Measurements from ENCODE around the gene COL5A1.
"Not testable (repeated sequence)": the region's sequence is repeated elsewhere in the genome, so short reads cannot be mapped to it uniquely, and the experiment has no call there.

The COL5A1 gene

DNA sequence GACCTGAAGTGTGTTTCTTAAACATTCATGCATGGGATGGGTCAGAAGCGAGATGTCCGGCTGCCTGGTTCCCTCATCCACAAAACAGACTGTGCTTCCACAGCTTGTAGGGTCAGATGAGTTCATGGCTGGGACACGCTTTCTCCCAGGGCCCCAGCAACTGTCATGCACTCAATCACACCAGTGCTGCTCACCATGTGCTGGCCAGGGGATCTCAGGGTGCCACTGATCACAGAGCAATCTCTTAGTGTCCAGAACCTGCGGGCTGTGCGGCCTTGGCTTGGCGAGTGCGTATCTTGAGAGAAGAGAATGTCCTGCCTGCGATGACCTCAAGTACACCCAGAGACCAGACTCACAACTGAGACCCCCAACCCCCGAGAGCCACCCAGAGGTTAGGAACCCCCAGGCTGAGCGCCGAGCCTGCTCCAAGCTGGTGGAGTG lies 213.0 kb downstream of the COL5A1 start:
- Histone ChIP-seq H3K4me3 (ENCODE audit: low read length) (no peak overlapping the region), H3K27me3 (ENCODE audit: control insufficient read depth, insufficient read depth, low read length) (0 out of 2 replicates have a peak, but pooled peaks cover 2% of the 10 kb centered on the region), H3K36me3 (ENCODE audit: control insufficient read depth, insufficient read depth, low read length) (no peaks in the 10 kb centered on the region), H3K27ac (ENCODE audit: low read length) (no peak overlapping the region), H3K9me3 (ENCODE audit: control insufficient read depth, insufficient read depth, low read length) (peaks cover 4% of the 10 kb centered on the region), H3K4me1 (ENCODE audit: control insufficient read depth, insufficient read depth, low read length) (no peaks in the 10 kb centered on the region)
- WGBS (ENCODE audit: insufficient coverage, insufficient read length), result no CpG with 5 or more reads among the region's 11 CpGs
- DNase-seq (ENCODE audit: low read depth, low spot score), result no peak

- no peak overlapping the region for H3K27ac ChIP-seq (ENCODE audit: low read length)
- peaks cover 4% of the 10 kb centered on the region for H3K9me3 ChIP-seq (ENCODE audit: control insufficient read depth, insufficient read depth, low read length)
- DNase-seq (ENCODE audit: low read depth, low spot score), result no peak
- H3K4me3 ChIP-seq (ENCODE audit: low read length), result no peak overlapping the region
- no peaks in the 10 kb centered on the region for H3K36me3 ChIP-seq (ENCODE audit: control insufficient read depth, insufficient read depth, low read length)
- 0 out of 2 replicates have a peak, but pooled peaks cover 2% of the 10 kb centered on the region for H3K27me3 ChIP-seq (ENCODE audit: control insufficient read depth, insufficient read depth, low read length)
- H3K4me1 ChIP-seq (ENCODE audit: control insufficient read depth, insufficient read depth, low read length), result no peaks in the 10 kb centered on the region
- WGBS (ENCODE audit: insufficient coverage, insufficient read length), result no CpG with 5 or more reads among the region's 18 CpGs
These were observed 213.8 kb downstream of the COL5A1 start for GRCh38 chr9:134855231-134855899.

- no peaks in the 10 kb centered on the region for H3K4me1 ChIP-seq (ENCODE audit: control insufficient read depth, insufficient read depth, low read length)
These were observed 214.3 kb downstream of the COL5A1 start for GRCh38 chr9:134855900-134856377.

DNA sequence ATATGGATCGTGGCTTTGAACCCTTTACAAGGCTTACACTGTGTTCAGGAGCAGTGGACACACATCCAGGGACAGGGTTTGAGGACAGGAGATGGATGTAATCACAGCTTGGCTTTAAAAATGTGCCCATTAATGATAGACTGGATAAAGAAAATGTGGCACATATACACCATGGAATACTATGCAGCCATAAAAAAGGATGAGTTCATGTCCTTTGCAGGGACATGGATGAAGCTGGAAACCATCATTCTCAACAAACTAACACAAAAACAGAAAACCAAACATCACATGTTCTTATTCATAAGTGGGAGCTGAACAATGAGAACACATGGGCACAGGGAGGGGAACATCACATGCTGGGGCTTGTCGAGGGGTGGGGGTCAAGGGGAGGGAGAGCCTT lies 215.8 kb downstream of the COL5A1 start:
- not testable (repeated sequence) for H3K27ac ChIP-seq (ENCODE audit: low read length); H3K27me3 ChIP-seq (ENCODE audit: control insufficient read depth, insufficient read depth, low read length)

More at GRCh38 chr9:134855900-134856377, 214.3 kb downstream of the COL5A1 start:
- no CpG with 5 or more reads among the region's 9 CpGs for WGBS (ENCODE audit: insufficient coverage, insufficient read length)
- Histone ChIP-seq H3K36me3 (ENCODE audit: control insufficient read depth, insufficient read depth, low read length) (no peaks in the 10 kb centered on the region), H3K9me3 (ENCODE audit: control insufficient read depth, insufficient read depth, low read length) (peaks cover 4% of the 10 kb centered on the region), H3K27me3 (ENCODE audit: control insufficient read depth, insufficient read depth, low read length) (0 out of 2 replicates have a peak, but pooled peaks cover 2% of the 10 kb centered on the region), H3K27ac (ENCODE audit: low read length) (no peak overlapping the region), H3K4me3 (ENCODE audit: low read length) (no peak overlapping the region)
- DNase-seq (ENCODE audit: low read depth, low spot score), result no peak

DNA sequence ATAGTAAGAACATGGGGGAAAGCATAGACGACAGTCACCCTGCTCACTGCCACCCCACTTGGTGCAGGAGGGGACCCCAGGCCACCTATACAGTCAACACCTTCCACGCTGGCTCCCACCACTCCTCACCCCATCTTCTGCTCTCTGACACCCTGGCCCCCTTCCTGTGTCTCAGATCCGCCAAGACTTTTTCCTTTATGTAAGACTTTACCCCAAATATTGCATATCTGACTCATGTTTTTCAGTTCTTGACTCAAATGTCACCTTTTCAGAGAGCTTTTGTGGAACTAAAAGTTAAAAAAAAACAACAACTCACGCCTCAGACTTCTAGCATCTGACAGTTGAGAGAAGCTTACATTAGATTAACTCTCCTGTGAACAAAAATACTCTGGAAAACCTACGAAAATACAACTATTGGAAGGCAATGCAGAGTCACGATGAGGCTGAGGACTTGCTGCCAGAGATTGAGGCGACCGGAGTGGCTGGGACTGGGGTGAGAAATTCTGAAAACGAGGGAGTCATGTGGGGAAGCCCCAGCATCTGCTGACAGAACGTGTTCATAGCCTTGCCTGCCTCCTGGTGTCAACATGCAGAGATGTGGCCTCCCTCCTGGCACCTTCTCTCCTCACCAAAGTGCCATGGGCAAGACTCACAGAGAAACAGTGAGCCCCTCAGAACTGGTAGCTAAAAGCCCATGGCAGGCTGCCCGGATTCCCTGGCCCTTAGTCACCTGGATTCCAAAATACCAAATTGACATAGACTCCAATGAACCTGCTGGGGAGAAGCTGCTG lies 216.6 kb downstream of the COL5A1 start:
- no peaks in the 10 kb centered on the region for H3K36me3 ChIP-seq (ENCODE audit: control insufficient read depth, insufficient read depth, low read length)
- no peaks in the 10 kb centered on the region for H3K4me1 ChIP-seq (ENCODE audit: control insufficient read depth, insufficient read depth, low read length)
- no peak overlapping the region for H3K27ac ChIP-seq (ENCODE audit: low read length)
- H3K27me3 ChIP-seq (ENCODE audit: control insufficient read depth, insufficient read depth, low read length), result no peaks in the 10 kb centered on the region
- H3K4me3 ChIP-seq (ENCODE audit: low read length), result no peak overlapping the region
- no CpG with 5 or more reads among the region's 11 CpGs for WGBS (ENCODE audit: insufficient coverage, insufficient read length)
- no peak for DNase-seq (ENCODE audit: low read depth, low spot score)
- H3K9me3 ChIP-seq (ENCODE audit: control insufficient read depth, insufficient read depth, low read length), result no peaks in the 10 kb centered on the region

More for the DNA sequence above, 215.8 kb downstream of the COL5A1 start:
- H3K4me3 ChIP-seq (ENCODE audit: low read length); H3K4me1 ChIP-seq (ENCODE audit: control insufficient read depth, insufficient read depth, low read length); DNase-seq (ENCODE audit: low read depth, low spot score); H3K9me3 ChIP-seq (ENCODE audit: control insufficient read depth, insufficient read depth, low read length); H3K36me3 ChIP-seq (ENCODE audit: control insufficient read depth, insufficient read depth, low read length): not testable (repeated sequence)
- WGBS (ENCODE audit: insufficient coverage, insufficient read length), result no CpG with 5 or more reads among the region's 2 CpGs

DNA sequence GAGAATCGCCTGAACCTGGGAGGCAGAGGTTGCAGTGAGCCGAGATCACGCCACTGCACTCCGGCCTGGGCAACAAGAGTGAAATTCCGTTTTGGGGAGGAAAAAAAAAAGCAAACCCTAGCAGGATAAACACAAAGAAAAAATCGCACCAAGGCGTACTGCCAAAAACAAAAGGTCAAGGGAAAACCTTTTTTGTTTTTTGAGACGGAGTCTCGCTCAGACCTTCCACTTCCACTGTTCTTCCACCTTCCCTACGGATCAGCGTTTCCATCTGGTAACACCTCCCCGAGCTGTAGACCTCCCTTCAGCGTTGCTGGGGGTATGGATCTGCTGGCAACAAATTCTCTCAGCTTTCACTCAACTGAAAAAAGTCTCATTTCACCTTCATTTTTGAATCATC lies 218.9 kb downstream of the COL5A1 start:
- H3K27ac ChIP-seq (ENCODE audit: low read length), result no peak overlapping the region
- H3K4me3 ChIP-seq (ENCODE audit: low read length), result no peak overlapping the region
- no peaks in the 10 kb centered on the region for H3K36me3 ChIP-seq (ENCODE audit: control insufficient read depth, insufficient read depth, low read length)
- no peaks in the 10 kb centered on the region for H3K27me3 ChIP-seq (ENCODE audit: control insufficient read depth, insufficient read depth, low read length)
- no peaks in the 10 kb centered on the region for H3K9me3 ChIP-seq (ENCODE audit: control insufficient read depth, insufficient read depth, low read length)
- no peaks in the 10 kb centered on the region for H3K4me1 ChIP-seq (ENCODE audit: control insufficient read depth, insufficient read depth, low read length)
- no peak for DNase-seq (ENCODE audit: low read depth, low spot score)
- no CpG with 5 or more reads among the region's 13 CpGs for WGBS (ENCODE audit: insufficient coverage, insufficient read length)

DNA sequence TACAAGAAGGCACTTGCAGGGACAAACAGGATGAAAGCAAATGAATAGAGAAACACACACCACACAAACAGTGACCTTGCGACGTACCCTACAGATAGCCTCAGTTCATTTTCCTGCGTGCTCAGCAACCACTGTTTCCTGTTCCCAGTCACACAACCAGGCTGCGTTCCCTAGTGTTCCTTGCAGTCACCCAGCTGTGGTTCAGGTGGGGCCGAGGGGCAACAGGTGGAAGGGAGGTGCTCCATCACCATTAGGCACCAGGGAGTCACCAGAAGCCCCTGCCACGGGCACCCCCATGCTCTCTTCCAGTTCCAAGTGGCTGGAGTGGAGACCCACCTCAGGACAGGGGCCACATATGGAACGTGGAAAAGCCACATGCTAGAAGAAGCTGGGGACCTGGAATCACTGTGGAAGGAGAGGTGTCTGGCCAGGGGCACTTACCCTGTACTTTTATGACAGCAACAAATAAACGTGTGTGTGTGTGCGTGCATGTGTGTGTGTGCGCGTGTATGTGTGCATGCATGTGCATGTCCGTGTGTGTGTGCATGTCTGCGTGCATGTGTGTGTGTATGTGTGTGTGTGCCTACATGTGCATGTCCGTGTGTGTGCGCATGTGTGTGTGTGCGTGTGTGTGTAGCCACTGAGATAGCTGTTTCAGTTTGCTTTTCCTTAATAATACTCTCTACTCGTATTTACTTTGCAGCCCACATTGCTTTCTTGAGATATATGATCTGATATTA lies 220.2 kb downstream of the COL5A1 start:
- Histone ChIP-seq H3K27ac (ENCODE audit: low read length) (no peak overlapping the region), H3K9me3 (ENCODE audit: control insufficient read depth, insufficient read depth, low read length) (no peaks in the 10 kb centered on the region), H3K36me3 (ENCODE audit: control insufficient read depth, insufficient read depth, low read length) (no peaks in the 10 kb centered on the region), H3K27me3 (ENCODE audit: control insufficient read depth, insufficient read depth, low read length) (no peaks in the 10 kb centered on the region), H3K4me3 (ENCODE audit: low read length) (no peak overlapping the region), H3K4me1 (ENCODE audit: control insufficient read depth, insufficient read depth, low read length) (no peaks in the 10 kb centered on the region)
- WGBS (ENCODE audit: insufficient coverage, insufficient read length), result no CpG with 5 or more reads among the region's 17 CpGs
- no peak for DNase-seq (ENCODE audit: low read depth, low spot score)

- H3K27ac ChIP-seq (ENCODE audit: low read length), result no peak overlapping the region
These were observed 221.8 kb downstream of the COL5A1 start for GRCh38 chr9:134863306-134863902.

DNA sequence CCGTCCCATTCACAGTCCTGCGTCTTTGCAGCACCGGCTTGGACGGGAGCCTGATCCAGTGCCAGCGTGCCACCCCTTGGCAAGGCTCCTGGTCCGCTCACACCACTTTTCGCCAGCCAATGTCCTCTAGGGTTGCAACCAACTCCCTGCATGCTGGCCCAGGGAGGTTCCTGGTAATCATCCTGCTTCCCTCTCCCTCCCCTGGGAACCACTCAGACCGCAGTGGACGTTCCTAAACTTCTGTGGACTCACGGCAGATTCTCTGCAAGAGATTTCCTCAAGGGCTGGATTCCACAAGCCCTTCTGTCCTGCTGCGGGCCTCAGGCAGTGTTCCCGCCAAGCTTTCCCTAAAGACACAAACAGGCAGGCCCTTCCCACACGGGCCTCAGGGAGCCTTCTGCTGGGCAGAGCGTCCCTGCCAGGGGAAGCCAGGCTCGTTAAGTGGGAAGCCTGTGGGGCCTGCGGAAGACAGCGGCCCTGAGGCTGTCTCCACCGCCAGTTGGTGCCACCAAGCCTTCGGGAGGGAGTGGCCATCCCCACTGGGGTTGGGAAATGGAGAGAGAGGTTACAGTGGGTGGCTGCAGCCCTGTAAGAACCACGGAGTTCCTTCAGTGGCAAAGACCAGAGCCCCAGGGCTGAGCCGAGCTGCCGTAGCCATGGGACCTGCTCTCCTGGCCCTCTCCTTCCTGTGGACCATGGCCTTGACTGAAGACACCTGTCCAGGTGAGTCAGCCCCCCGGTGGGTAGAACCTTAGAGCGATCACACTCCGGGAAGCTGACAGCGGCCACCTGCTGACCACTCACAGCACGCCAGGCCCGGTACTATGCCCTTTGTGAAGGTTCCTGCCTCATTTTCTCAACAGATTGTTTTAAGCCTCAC lies 222.6 kb downstream of the COL5A1 start:
- no peaks in the 10 kb centered on the region for H3K27me3 ChIP-seq (ENCODE audit: control insufficient read depth, insufficient read depth, low read length)
- no peak overlapping the region for H3K27ac ChIP-seq (ENCODE audit: low read length)
- no peaks in the 10 kb centered on the region for H3K36me3 ChIP-seq (ENCODE audit: control insufficient read depth, insufficient read depth, low read length)
- no peak for DNase-seq (ENCODE audit: low read depth, low spot score)
- WGBS (ENCODE audit: insufficient coverage, insufficient read length), result no CpG with 5 or more reads among the region's 28 CpGs
- H3K4me3 ChIP-seq (ENCODE audit: low read length), result no peak overlapping the region
- H3K9me3 ChIP-seq (ENCODE audit: control insufficient read depth, insufficient read depth, low read length), result no peaks in the 10 kb centered on the region
- no peaks in the 10 kb centered on the region for H3K4me1 ChIP-seq (ENCODE audit: control insufficient read depth, insufficient read depth, low read length)

More at GRCh38 chr9:134863306-134863902, 221.8 kb downstream of the COL5A1 start:
- Histone ChIP-seq H3K36me3 (ENCODE audit: control insufficient read depth, insufficient read depth, low read length) (no peaks in the 10 kb centered on the region), H3K4me1 (ENCODE audit: control insufficient read depth, insufficient read depth, low read length) (no peaks in the 10 kb centered on the region), H3K4me3 (ENCODE audit: low read length) (no peak overlapping the region), H3K27me3 (ENCODE audit: control insufficient read depth, insufficient read depth, low read length) (no peaks in the 10 kb centered on the region), H3K9me3 (ENCODE audit: control insufficient read depth, insufficient read depth, low read length) (no peaks in the 10 kb centered on the region)
- WGBS (ENCODE audit: insufficient coverage, insufficient read length), result no CpG with 5 or more reads among the region's 16 CpGs
- DNase-seq (ENCODE audit: low read depth, low spot score), result no peak

Data from iPS DF 6.9 (cell line).